GM19351 (cell line): ENCODE results near the gene CATSPERB.
"Not testable (repeated sequence)": the region's sequence is repeated elsewhere in the genome, so short reads cannot be mapped to it uniquely, and the experiment has no call there.

Experiments used
- ATAC-seq: cut with Tn5 transposase; IDR thresholded peaks from one replicate; pipeline ENCODE4 v1.9.1; 2021; ENCODE audit warnings: mild to moderate bottlenecking, moderate library complexity; ENCODE audit not compliant: unreplicated experiment

Gene CATSPERB

GRCh38 chr14:91580876-91581577 is 150.9 kb downstream of the CATSPERB start:
- ATAC-seq, result no peak

DNA sequence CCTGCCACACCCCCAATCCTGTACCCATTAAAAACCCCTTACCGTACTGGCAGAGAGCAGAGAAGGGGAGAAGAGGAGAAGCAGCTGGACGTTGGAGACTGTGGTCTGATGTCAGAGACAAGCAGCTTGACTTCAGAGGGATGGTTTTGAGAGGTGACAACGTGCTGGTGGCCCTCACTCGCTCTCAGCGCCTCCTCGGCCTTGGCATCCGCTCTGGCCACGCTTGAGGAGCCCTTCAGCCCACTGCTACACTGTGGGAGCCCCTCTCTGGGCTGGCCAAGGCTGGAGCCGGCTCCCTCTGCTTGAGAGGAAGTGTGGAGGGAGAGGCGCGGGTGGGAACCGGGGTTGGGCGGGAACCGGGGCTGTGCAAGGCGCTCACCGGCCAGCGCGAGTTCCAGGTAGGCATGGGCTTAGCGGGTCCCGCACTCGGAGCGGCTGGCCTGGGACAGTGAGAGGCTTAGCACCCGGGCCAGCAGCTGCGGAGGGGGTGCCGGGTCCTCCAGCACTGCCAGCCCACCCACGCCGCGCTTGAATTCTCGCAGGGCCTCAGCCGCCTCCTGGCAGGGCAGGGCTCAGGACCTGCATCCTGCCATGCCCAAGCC is 154.2 kb downstream of the CATSPERB start:
- no peak for ATAC-seq

GRCh38 chr14:91575469-91576208 is 156.2 kb downstream of the CATSPERB start:
- no peak for ATAC-seq

- peak; percentile 39 for ATAC-seq
Measured at GRCh38 chr14:91573894-91574837, 157.7 kb downstream of the CATSPERB start.

GRCh38 chr14:91573528-91573893 is 158.4 kb downstream of the CATSPERB start:
- ATAC-seq, result no peak

DNA sequence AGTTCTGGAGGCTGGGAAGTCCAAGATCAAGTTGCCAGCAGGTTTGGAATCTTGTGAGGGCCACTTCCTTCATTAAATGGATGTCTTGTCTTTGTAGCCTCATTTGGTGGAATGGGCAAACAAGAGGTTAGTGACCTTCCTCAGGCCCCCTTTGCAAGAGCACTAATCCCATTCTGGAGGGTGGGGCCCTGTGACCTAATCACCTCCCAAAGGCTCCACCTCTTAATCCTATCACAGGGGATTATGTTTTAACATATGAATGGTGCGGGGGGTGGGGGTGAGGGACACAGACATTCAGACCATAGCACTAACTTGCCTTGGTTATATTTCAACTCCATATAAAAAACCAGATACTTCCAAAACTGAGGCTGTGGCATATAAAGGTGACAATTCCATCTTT is 161.9 kb downstream of the CATSPERB start:
- no peak for ATAC-seq

DNA sequence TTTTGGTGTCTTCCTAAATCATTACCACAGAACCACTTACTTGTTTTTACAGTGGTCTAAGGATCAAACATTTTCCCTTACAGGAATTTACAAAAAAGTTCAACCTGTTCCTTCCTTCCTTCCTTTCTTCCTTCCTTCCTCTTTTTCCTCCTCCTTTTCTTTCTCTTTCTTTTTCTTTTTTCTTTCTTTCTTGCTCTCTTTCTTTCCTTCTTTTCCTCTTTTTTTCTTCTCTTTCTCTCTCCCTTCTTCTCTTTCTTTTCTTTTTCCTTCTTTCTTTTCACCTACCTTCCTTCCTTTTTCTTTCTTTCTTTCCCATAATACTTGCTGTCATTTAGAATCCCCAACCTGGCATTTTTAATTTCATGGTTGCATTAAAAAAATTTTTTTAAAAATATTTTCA is 162.6 kb downstream of the CATSPERB start:
- no peak for ATAC-seq

DNA sequence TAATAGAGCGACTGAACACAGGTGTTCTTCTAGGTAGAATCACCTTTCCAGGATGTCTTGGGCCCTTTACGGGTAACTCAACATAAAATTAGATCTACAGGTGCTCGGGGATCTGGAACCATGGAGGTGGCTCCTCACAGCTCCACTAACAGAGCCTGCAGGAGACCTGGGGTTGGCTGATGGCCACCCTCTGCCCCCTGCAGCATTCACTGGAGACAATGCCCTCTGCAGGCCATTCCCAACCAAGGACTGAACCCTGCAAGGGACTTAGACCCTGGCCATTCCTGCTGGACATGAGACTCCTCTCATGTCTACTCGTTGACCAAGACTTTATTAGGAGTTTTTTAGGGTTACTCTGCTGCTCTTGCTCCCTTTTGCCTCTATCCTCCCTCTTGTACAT is 163.3 kb downstream of the CATSPERB start:
- ATAC-seq, result no peak

- not testable (repeated sequence) for ATAC-seq
Measured at GRCh38 chr14:91567827-91568226, 164.1 kb downstream of the CATSPERB start.

DNA sequence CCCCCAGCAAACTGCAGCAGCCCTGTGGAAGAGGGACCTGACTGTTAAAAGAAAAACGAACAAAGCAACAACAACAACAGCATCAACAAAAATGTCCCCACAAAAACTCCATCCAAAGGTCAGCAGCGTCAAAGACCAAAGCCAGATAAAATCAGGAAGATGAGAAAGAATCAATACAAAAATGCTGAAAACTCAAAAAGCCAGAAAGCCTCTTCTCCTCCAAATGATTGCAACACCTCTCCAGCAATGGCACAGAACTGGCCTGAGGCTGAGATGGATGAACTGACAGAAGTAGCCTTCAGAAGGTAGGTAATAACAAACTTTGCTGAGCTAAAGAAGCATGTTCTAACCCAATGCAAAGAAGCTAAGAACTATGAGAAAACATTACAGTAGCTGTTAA is 176.4 kb downstream of the CATSPERB start:
- ATAC-seq, result no peak

DNA sequence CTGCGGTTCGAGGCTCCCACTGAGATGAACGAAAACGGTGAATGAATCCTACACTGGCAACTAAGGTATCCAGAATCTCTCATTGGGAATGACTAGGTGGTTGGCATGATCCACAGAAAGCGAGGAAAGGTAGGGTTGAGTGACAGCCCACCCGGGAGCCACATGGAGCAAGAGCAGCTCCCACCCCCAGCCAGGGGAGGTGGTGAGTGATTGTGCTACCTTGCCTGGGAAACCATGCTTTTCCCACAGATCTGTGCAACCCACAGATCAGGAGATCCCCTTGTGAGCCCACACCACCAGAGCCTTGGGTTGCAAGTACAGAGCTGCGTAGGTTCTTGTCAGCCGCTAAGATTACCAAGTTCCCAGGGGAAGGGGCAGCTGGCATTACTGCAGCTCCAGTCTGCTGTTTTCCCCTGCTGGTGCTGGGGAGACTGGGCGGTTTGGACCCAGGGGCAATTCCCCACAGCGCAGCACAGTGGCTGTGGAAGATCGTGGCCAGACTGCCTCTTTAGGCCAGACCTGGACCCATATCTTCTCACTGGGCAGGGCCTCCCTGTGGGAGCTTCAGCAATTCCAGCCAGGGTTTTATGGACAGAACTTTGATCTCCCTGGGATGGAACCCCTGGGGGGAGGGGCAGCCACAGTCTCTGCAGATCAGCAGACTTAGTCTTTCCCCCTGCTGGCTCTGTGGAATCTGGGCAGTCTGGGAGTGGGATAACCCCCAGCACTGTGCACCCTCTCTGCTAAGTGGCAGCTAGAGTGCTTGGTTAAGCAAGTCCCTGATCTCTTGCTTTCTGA is 177.2 kb downstream of the CATSPERB start:
- no peak for ATAC-seq

- ATAC-seq, result no peak
Measured at GRCh38 chr14:91548108-91548507, 183.8 kb downstream of the CATSPERB start.

- no peak for ATAC-seq
Measured at GRCh38 chr14:91545946-91546716, 185.8 kb downstream of the CATSPERB start.

GRCh38 chr14:91545204-91545603 is 186.7 kb downstream of the CATSPERB start:
- ATAC-seq, result no peak

- no peak for ATAC-seq
Measured at GRCh38 chr14:91536327-91536726, 195.6 kb downstream of the CATSPERB start.

- ATAC-seq, result not testable (repeated sequence)
Measured at GRCh38 chr14:91534059-91534458, 197.8 kb downstream of the CATSPERB start.

DNA sequence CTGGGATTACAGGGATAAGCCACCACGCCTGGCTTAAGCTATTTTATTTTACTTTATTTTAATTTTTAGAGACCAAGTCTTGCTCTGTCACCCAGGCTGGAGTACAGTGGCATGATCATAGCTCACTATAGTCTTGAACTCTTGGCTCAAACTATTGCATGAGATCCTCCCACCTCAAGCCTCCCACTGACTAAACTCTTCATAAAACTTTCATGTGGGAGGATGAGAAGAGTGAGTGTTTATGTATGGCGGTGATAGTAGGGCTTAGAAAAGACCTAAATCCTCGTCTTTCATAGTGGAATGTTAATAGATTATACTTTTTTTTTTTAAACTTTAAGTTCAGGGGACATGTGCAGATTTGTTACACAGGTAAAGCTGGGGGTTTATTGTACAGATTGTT is 198.3 kb downstream of the CATSPERB start:
- no peak for ATAC-seq
